ENCODE measurements around the gene PPP2R5B. TPM values are rescaled to one million over a fixed set of nuclear protein-coding genes. Genes with fewer than 3 reads are reported as not detected.

The PPP2R5B gene
- total RNA-seq, 2 experiments from 2014 or later, result 8.6 to 16.2 TPM

DNA sequence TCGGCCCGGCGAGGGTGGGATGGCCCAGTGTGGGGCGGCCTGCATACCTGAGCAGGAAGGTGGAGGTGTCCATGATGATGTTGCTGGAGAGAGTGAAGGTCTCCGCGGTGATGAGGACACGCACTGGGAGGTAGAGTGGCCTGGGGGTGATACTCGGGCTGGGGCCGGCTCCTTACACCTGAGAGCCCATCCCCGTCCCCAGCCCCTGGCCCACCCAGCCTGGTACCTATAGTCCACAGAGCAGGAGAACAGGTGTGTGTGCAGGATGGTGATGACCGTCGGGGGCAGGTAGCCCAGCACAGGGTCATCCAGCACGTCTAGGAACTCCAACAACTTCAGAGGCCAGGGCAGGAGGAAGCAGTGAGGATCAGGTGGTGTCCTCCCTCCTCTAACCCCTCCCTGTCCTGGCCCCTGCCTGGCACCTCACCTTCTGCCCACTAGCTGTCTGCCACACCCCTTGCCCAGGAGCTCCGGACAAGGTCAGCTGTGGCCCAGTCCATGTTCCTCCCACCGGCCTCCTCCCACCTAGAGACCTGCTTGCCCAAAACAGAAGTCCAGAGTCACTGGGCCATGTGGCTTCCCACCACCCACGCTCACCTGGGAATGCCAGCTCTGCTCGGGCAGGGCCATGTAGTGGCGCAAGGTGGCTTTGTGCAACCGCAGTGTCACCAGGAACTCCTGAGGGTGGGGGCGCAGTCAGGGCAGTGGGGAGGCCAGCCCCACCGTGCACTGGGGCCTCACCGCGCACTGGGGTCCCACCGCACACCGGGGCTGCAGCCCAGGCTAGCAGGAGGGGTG lies 18.8 kb upstream of the PPP2R5B start:
- Histone ChIP-seq H3K9me2 (ENCODE audit: insufficient read depth, low read length) (no peaks in the 10 kb centered on the region), H3K4me3 (ENCODE audit: low read depth, low read length, poor library complexity, severe bottlenecking) (no peak overlapping the region), H3K36me3 (ENCODE audit: insufficient read depth, low read length) (peaks cover 61% of the 10 kb centered on the region), H3K79me2 (ENCODE audit: insufficient read depth, low read depth, low read length) (no peaks in the 10 kb centered on the region), H3K4me2 (ENCODE audit: low read length) (no peak overlapping the region), H3K4me1 (ENCODE audit: insufficient read depth, low read length, poor library complexity, severe bottlenecking) (no peaks in the 10 kb centered on the region), H3K27ac (ENCODE audit: low read depth, low read length, poor library complexity, severe bottlenecking) (no peak overlapping the region), H4K20me1 (ENCODE audit: insufficient read depth, low read length) (no peaks in the 10 kb centered on the region), H3K9me3 (ENCODE audit: low read length) (no peaks in the 10 kb centered on the region), H2AFZ (ENCODE audit: low read length) (no peak overlapping the region)
- intact Hi-C loops (cut with micrococcal nuclease; ENCODE audit: unreplicated experiment), result no loop called here
- TF ChIP-seq, protein P1, sequence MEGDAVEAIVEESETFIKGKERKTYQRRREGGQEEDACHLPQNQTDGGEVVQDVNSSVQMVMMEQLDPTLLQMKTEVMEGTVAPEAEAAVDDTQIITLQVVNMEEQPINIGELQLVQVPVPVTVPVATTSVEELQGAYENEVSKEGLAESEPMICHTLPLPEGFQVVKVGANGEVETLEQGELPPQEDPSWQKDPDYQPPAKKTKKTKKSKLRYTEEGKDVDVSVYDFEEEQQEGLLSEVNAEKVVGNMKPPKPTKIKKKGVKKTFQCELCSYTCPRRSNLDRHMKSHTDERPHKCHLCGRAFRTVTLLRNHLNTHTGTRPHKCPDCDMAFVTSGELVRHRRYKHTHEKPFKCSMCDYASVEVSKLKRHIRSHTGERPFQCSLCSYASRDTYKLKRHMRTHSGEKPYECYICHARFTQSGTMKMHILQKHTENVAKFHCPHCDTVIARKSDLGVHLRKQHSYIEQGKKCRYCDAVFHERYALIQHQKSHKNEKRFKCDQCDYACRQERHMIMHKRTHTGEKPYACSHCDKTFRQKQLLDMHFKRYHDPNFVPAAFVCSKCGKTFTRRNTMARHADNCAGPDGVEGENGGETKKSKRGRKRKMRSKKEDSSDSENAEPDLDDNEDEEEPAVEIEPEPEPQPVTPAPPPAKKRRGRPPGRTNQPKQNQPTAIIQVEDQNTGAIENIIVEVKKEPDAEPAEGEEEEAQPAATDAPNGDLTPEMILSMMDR (conservative IDR thresholded peaks at IDR 0.05; ENCODE audit: low read length), result no peak
- TF ChIP-seq EZH2phosphoT487 (IDR thresholded peaks at IDR 0.05; ENCODE audit: borderline replicate concordance, low read depth, low read length), result no peak
- no peak for DNase-seq (ENCODE audit: low spot score)
- ChIA-PET POLR2A (no interaction called here), CTCF (ENCODE audit: unreplicated experiment) (no interaction called here)
- no TSS peak for BruUV-seq (replicated peaks)

DNA sequence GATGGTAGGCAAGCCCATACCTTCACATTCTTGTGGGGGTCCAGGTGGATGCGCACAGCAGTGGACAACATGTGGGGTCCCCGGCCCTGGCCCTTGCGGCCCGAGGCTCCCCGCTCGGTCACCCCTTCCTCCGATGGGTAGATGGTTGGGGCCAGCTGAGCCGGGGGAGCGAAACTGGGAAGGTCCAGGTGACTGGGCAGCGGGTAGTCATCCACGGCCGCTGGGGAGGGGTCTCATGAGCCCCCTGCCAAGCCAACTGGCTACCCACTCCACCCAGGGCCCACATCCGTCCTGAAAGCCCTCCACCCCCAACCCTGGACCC lies 18.2 kb upstream of the PPP2R5B start:
- no peak for TF ChIP-seq EZH2phosphoT487 (IDR thresholded peaks at IDR 0.05; ENCODE audit: borderline replicate concordance, low read depth, low read length)
- TF ChIP-seq, protein P1 (conservative IDR thresholded peaks at IDR 0.05; ENCODE audit: low read length), result no peak
- Histone ChIP-seq H3K9me2 (ENCODE audit: insufficient read depth, low read length) (no peaks in the 10 kb centered on the region), H3K79me2 (ENCODE audit: insufficient read depth, low read depth, low read length) (no peaks in the 10 kb centered on the region), H3K9me3 (ENCODE audit: low read length) (no peaks in the 10 kb centered on the region), H2AFZ (ENCODE audit: low read length) (no peak overlapping the region), H4K20me1 (ENCODE audit: insufficient read depth, low read length) (no peaks in the 10 kb centered on the region), H3K36me3 (ENCODE audit: insufficient read depth, low read length) (peaks cover 66% of the 10 kb centered on the region), H3K27ac (ENCODE audit: low read depth, low read length, poor library complexity, severe bottlenecking) (no peak overlapping the region), H3K4me2 (ENCODE audit: low read length) (no peak overlapping the region), H3K4me3 (ENCODE audit: low read depth, low read length, poor library complexity, severe bottlenecking) (no peak overlapping the region), H3K4me1 (ENCODE audit: insufficient read depth, low read length, poor library complexity, severe bottlenecking) (no peaks in the 10 kb centered on the region)
- POLR2A ChIA-PET, result no interaction called here
- DNase-seq (ENCODE audit: low spot score), result no peak
- CTCF ChIA-PET (ENCODE audit: unreplicated experiment), result no interaction called here
- intact Hi-C loops (cut with micrococcal nuclease; ENCODE audit: unreplicated experiment), result no loop called here
- no TSS peak for BruUV-seq (replicated peaks)

DNA sequence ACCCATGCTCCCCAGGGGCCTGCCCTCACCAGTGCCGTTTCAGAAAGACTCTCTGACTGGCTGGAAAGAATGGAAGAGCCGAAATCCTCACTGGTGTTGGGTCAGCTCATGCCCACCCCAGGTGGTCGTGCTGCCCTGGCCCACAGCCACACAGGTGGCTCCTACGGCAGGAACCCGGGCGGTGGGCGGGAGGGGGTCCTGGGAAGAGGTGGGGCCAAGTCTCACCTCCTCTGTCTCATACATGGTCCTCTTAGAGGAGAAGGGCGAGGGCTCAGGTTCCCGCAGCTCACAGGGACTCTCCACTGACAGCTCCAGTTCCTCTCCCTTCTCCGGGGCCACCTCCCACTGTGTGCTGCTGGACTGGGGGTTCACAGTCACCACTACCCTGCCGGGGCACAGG lies 15.7 kb upstream of the PPP2R5B start:
- Histone ChIP-seq H3K4me2 (ENCODE audit: low read length) (no peak overlapping the region), H3K4me1 (ENCODE audit: insufficient read depth, low read length, poor library complexity, severe bottlenecking) (no peaks in the 10 kb centered on the region), H3K4me3 (ENCODE audit: low read depth, low read length, poor library complexity, severe bottlenecking) (no peak overlapping the region), H3K9me3 (ENCODE audit: low read length) (no peaks in the 10 kb centered on the region), H2AFZ (ENCODE audit: low read length) (no peak overlapping the region), H3K9me2 (ENCODE audit: insufficient read depth, low read length) (no peaks in the 10 kb centered on the region), H3K36me3 (ENCODE audit: insufficient read depth, low read length) (peaks cover 70% of the 10 kb centered on the region), H3K27ac (ENCODE audit: low read depth, low read length, poor library complexity, severe bottlenecking) (no peak overlapping the region), H4K20me1 (ENCODE audit: insufficient read depth, low read length) (no peaks in the 10 kb centered on the region), H3K79me2 (ENCODE audit: insufficient read depth, low read depth, low read length) (no peaks in the 10 kb centered on the region)
- ChIA-PET POLR2A (no interaction called here), CTCF (ENCODE audit: unreplicated experiment) (no interaction called here)
- DNase-seq (ENCODE audit: low spot score), result no peak
- intact Hi-C loops (cut with micrococcal nuclease; ENCODE audit: unreplicated experiment), result no loop called here
- TF ChIP-seq EZH2phosphoT487 (IDR thresholded peaks at IDR 0.05; ENCODE audit: borderline replicate concordance, low read depth, low read length), result no peak
- TF ChIP-seq, protein P1 (conservative IDR thresholded peaks at IDR 0.05; ENCODE audit: low read length), result no peak
- BruUV-seq (replicated peaks), result no TSS peak

All from OCI-LY7 (cell line).